Uterus (tissue), 4 donors: Measurements from ENCODE around the gene COG4. TPM values are rescaled to one million over a fixed set of nuclear protein-coding genes. Genes with fewer than 3 reads are reported as not detected.
"Not testable (repeated sequence)": the region's sequence is repeated elsewhere in the genome, so short reads cannot be mapped to it uniquely, and the experiment has no call there.

ENCODE experiments used
- DNase-seq, 2 donors: peaks; one replicate each; pipeline ENCODE4 v3.0.0-alpha.2; 2019 to 2020
- H3K27ac ChIP-seq, 2 donors: fragments of 200-600 bp; sonication (generic); 1 replicate in 1 of 2; 2 replicates in 1 of 2; pipeline ENCODE4 v1.5.1; 2016 to 2018
- H3K27me3 ChIP-seq, 2 donors: fragments of 200-600 bp; sonication (generic); one replicate each; pipeline ENCODE4 v1.5.1; 2018 to 2019; ENCODE audit warnings: control low read depth in 1 of 2
- H3K36me3 ChIP-seq, 2 donors: fragments of 200-600 bp; sonication (generic); one replicate each; pipeline ENCODE4 v1.5.1; 2019; ENCODE audit warnings: control low read depth in 1 of 2
- H3K4me1 ChIP-seq, 2 donors: fragments of 200-600 bp; sonication (generic); one replicate each; pipeline ENCODE4 v1.5.1; 2018 to 2019; ENCODE audit warnings: control low read depth in 1 of 2
- H3K4me3 ChIP-seq, 2 donors: fragments of 200-600 bp; sonication (generic); 1 replicate in 1 of 2; 2 replicates in 1 of 2; pipeline ENCODE4 v1.5.1; 2018 to 2019; ENCODE audit warnings: mild to moderate bottlenecking in 1 of 2
- H3K9me3 ChIP-seq, 2 donors: fragments of 200-600 bp; sonication (generic); one replicate each; pipeline ENCODE4 v1.5.1; 2019; ENCODE audit warnings: control low read depth in 1 of 2
- POLR2A ChIP-seq, 2 donors: fragments of 450-650 bp; IDR thresholded peaks; one replicate each; pipeline ENCODE4 v1.6.1; 2016; ENCODE audit warnings: antibody characterized with exemption in 2 of 2, mild to moderate bottlenecking in 1 of 2, moderate library complexity in 1 of 2
- intact Hi-C: fragments of 100-400 bp; cut with DNase I; formaldehyde crosslinking; loops from one replicate; pipeline ENCODE4 v1.15.1; 2023; ENCODE audit warnings: low total_unique reads
- total RNA-seq, 4 donors: library from RNA; depleted of rRNA in 3 of 4; stranded (reverse); fragments of >200 nt in 3 of 4; gene quantifications; one replicate each; pipeline versions ENCODE4 v1.1.0 to v1.2.4, GENCODE V29; 2014 to 2023
- TF ChIP-seq, protein P1 (sequence below), 4 experiments: fragments of 200-600 bp in 2 of 4; fragments of 450-650 bp in 2 of 4; sonication (generic) in 2 of 4; IDR thresholded peaks; one replicate each; pipeline ENCODE4 v1.5.1; 2016 to 2019; ENCODE audit warnings: antibody characterized with exemption in 4 of 4, mild to moderate bottlenecking in 2 of 4, moderate library complexity in 1 of 4
- donor health status: DM: yes; HTN: yes; CAD: no.

The COG4 gene
- total RNA-seq, 4 donors from 2014 or later: 33.3 to 137 (median 67.1) TPM

DNA sequence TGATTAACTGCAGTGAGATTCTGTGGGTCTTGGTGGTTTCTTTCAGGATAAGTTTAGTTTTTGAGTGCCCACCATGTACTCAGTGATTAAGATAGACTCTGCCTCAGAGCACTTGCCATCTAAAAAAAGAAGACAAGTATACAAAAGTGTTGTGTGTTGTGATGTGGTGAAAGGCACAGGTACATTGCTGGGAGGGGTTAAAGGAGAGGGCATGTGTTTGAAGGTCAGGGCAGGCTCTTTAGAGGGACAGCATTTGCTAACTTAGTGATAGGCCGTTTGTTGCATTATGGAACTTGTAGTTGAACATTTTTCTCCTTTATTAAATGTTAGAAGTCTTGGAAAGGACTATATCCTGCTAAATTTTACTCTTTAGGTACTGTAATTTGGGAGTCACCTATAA lies 26.7 kb upstream of the COG4 start:
- no peak overlapping the region for H3K27ac ChIP-seq

DNA sequence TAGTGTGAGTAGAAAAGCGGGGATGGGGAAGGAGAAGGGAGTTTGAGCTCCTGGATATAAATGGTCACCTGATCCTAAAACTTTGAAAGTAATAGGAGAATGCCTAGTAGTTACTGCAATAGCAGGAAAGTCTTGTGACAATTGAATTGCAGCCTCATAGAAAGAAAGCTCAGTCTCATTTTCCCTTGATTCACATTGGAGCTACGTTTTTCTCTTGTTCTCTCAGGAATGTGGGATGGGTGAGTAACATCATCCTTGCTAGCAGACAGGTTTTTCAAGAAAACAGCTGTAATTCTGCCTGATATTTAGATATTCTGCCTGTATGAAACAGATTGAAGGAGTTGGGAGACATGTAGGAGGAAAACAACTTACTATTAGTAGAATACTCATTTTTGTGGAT lies 25.6 kb upstream of the COG4 start:
- Histone ChIP-seq H3K4me3 (no peak overlapping the region), H3K27ac (no peak overlapping the region), H3K27me3 (no peaks in the 10 kb centered on the region), H3K36me3 (no peaks in the 10 kb centered on the region), H3K4me1 (no peaks in the 10 kb centered on the region), H3K9me3 (no peaks in the 10 kb centered on the region)
- intact Hi-C loops: no loop called here
- DNase-seq: no peak
- TF ChIP-seq, protein P1, sequence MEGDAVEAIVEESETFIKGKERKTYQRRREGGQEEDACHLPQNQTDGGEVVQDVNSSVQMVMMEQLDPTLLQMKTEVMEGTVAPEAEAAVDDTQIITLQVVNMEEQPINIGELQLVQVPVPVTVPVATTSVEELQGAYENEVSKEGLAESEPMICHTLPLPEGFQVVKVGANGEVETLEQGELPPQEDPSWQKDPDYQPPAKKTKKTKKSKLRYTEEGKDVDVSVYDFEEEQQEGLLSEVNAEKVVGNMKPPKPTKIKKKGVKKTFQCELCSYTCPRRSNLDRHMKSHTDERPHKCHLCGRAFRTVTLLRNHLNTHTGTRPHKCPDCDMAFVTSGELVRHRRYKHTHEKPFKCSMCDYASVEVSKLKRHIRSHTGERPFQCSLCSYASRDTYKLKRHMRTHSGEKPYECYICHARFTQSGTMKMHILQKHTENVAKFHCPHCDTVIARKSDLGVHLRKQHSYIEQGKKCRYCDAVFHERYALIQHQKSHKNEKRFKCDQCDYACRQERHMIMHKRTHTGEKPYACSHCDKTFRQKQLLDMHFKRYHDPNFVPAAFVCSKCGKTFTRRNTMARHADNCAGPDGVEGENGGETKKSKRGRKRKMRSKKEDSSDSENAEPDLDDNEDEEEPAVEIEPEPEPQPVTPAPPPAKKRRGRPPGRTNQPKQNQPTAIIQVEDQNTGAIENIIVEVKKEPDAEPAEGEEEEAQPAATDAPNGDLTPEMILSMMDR (IDR thresholded peaks at IDR 0.05): no peak
- no peak for TF ChIP-seq POLR2A (IDR thresholded peaks at IDR 0.05)

More for the DNA sequence above, 26.7 kb upstream of the COG4 start:
- no peaks in the 10 kb centered on the region for H3K27me3 ChIP-seq
- H3K9me3 ChIP-seq: no peaks in the 10 kb centered on the region
- intact Hi-C loops: no loop called here
- TF ChIP-seq, protein P1 (IDR thresholded peaks at IDR 0.05): no peak
- no peak for TF ChIP-seq POLR2A (IDR thresholded peaks at IDR 0.05)
- H3K4me1 ChIP-seq: no peaks in the 10 kb centered on the region
- no peak for DNase-seq
- no peaks in the 10 kb centered on the region for H3K36me3 ChIP-seq
- no peak overlapping the region for H3K4me3 ChIP-seq

DNA sequence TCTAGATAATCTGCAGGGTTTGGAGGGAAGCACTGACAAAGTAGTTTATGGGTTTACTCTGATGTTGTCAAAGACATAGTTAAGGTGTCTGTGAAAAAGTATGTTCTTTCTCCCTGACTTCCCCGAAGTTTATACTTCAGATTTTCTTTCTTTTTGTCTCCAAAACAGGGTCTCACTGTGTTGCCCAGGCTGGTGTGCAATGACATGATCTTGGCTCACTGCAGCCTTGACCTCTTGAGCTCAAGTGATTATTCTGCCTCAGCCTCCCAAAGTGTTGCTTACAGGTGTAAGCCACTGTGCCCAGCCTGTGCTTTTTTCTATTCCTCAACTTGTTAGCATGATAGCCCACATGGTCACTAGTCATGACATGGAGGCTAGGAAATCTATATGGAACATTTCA lies 21.2 kb upstream of the COG4 start:
- intact Hi-C loops: no loop called here
- Histone ChIP-seq H3K27me3 (no peaks in the 10 kb centered on the region), H3K4me3 (no peak overlapping the region), H3K9me3 (no peaks in the 10 kb centered on the region), H3K27ac (no peak overlapping the region), H3K4me1 (no peaks in the 10 kb centered on the region), H3K36me3 (no peaks in the 10 kb centered on the region)
- DNase-seq: no peak
- TF ChIP-seq, protein P1 (IDR thresholded peaks at IDR 0.05): no peak
- no peak for TF ChIP-seq POLR2A (IDR thresholded peaks at IDR 0.05)

DNA sequence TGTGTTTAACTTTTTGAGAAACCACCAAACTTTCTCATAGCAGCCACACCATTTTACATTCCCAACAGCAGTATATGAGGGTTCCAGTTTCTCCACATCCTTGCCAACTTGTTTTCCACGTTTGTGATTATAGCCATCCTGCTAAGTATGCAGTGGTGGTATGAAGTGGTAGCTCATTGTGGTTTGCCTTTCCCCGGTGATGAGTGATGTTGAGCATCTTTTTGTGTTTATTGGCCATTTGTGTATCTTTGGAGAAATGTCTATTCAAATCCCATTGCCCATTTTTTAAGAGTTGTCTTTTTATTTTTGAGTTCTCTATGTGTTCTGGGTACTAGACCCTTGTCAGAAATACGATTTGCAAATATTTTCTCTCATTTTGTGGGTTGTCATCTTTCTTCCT lies 17.6 kb upstream of the COG4 start:
- H3K4me3 ChIP-seq: no peak overlapping the region
- DNase-seq: no peak
- intact Hi-C loops: no loop called here
- no peaks in the 10 kb centered on the region for H3K4me1 ChIP-seq
- H3K9me3 ChIP-seq: no peaks in the 10 kb centered on the region
- TF ChIP-seq, protein P1 (IDR thresholded peaks at IDR 0.05): no peak
- no peak for TF ChIP-seq POLR2A (IDR thresholded peaks at IDR 0.05)
- H3K27me3 ChIP-seq: no peaks in the 10 kb centered on the region
- H3K27ac ChIP-seq: no peak overlapping the region
- H3K36me3 ChIP-seq: no peaks in the 10 kb centered on the region

DNA sequence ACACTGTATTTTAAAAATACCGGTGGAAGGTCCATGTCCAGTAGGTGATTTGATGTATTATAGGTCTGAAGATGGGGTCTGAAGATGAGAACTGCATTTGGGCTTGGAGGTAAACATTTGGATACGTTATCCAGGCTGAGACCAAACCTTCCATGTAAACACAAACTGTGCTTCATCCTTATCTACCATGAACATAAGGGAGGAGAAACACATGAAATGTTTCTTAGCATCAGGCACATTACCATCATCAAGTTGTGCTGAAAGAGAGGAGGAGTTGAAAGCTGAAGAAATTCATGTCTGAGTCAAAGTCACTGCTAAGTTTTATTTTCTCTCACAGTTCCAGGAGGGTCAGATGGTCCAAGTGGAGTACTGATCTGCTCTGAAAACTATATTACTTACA lies 11.6 kb upstream of the COG4 start:
- Histone ChIP-seq H3K9me3 (no peaks in the 10 kb centered on the region), H3K27me3 (no peaks in the 10 kb centered on the region), H3K27ac (no peak overlapping the region), H3K4me3 (no peak overlapping the region), H3K4me1 (no peaks in the 10 kb centered on the region), H3K36me3 (no peaks in the 10 kb centered on the region)
- no peak for DNase-seq
- no peak for TF ChIP-seq POLR2A (IDR thresholded peaks at IDR 0.05)
- TF ChIP-seq, protein P1 (IDR thresholded peaks at IDR 0.05): no peak
- intact Hi-C loops: no loop called here

DNA sequence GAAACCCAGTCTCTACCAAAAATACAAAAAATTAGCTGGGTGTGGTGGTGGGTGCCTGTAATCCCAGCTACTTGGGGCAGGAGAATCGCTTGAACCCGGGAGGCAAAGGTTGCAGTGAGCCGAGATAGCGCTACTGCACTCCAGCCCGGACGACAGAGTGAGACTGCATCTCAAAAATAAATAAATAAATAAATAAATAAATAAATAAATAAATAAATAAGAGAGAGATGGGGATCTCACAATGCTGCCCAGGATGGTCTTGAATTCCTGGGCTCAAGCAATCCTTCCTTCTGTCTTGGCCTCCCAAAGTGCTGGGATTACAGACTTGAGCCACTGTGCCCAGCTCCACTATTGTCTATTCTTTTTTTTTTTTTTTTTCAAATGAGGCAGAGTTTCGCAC lies 6.6 kb upstream of the COG4 start:
- H3K4me3 ChIP-seq, DNase-seq, H3K9me3 ChIP-seq, H3K27me3 ChIP-seq, H3K36me3 ChIP-seq, H3K27ac ChIP-seq: not testable (repeated sequence)
- intact Hi-C loops: loop anchor here (10.0 kb wide), 1 partner anchor 125 kb away; no protein-coding TSS in a partner anchor
- peaks cover 15 to 28% of the 10 kb centered on the region in 2 donors for H3K4me1 ChIP-seq
